Activated naive CD4-positive, alpha-beta T cell (primary cell): ENCODE results near the gene STIMATE.

ENCODE experiments used
- DNase-seq, 4 experiments: peaks; one replicate each; lab custom pipeline; 2025; lab: John Stamatoyannopoulos, UW

STIMATE gene

GRCh38 chr3:52893723-52894122 is 3.6 kb downstream of the STIMATE start:
- no peak for DNase-seq

GRCh38 chr3:52892625-52893311 is 4.6 kb downstream of the STIMATE start:
- DNase-seq: no peak

GRCh38 chr3:52892290-52892624 is 5.1 kb downstream of the STIMATE start:
- DNase-seq: no peak

DNA sequence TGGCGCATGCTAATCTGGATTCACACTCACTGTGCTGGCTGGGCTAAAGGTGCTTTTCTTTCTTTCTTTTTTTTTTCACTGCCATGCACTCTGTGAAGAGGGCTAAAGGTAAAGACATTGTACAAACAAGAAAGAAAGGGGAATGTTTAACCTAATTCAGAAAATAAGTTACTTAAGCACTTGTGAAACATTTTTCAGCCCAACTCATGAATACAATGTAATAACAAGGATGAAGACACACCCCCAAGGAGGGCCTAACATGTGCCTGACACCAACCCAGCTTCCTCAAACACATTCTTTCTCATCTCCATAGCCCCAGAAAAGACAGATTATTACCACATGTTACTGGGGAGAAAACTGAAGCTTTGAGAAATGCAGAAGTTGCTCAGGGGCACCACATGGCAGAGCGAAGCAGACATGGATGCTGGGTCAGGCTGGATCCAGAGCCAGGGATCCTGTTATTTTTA is 5.7 kb downstream of the STIMATE start:
- DNase-seq: no peak

DNA sequence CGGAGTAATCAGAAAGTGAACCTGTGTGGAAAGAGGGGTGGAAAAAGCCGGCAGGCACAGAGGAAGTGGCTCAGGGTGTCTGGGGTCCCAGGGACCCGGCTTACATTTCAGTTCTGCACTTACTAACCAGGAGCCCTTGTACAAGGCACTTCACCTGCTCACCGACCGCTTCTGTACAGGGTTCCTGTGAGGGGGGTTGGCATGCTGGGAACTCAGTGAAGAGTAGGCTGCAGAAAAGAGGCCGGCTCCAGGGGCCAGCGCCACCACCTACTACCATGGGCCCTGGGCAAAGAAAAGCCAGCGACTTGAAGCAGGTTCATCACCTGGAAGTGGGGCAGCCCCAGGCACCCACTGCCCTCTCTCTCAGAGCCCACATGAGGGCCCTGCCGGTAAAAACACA is 6.2 kb downstream of the STIMATE start:
- DNase-seq: no peak

DNA sequence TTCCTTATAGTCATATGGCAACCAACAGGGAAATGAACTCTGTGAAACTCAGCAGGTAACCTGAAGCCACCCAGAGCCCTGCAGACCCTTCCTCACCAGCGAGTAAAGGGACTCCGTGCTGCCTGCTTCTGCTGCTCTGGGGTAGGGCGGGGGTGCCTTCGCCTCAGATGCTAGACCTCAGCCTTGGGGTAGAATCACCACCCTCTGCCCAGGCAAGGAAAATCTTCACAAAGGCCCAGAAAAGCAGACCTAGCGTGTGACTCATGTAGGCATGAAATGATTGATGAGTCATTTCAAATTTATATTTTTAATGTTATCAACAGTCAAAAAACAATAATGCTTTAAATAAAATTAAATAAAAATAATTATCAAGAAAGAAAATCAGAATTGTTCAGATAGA is 6.6 kb downstream of the STIMATE start:
- no peak for DNase-seq

GRCh38 chr3:52889901-52890300 is 7.4 kb downstream of the STIMATE start:
- no peak for DNase-seq

DNA sequence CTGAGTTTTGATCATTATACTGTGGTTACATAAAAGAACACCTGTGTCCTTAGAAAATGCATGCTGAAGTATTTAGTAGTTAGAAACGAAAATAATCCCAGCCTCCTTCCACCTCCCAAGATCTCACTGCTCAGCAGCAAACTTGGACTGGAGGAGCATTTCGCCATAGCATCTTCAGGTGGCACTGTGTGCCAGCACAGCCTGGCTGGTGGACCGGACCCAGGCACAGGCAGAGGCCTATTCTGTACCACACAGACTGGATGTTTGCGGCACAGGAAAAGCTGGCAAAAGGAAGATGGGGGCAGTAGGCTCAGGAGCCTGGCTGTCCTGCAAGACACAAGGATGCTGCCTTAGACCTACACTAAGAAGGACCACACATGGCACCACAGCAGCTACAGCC is 10.2 kb downstream of the STIMATE start:
- no peak for DNase-seq

- no peak for DNase-seq
Observed at GRCh38 chr3:52886049-52886730, 11.2 kb downstream of the STIMATE start.

DNA sequence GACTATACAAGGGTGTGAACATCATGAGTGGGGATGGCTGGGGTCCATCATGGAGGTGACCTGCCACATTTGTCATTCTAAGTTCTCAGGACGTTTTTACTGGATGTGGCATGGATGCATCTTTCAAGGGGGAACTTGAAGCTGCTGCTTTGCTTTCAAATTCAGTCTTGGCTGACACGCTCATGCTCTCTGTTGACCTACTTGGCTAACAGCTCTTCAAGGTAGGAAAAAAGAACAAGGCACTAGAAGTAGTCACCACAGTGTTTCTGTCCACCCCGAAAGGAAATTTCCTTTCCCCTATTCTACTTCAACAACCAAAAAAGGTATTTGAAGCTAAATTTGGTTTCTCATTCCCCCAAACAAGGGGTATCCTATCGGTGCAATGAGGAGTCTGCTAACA is 15.0 kb downstream of the STIMATE start:
- no peak for DNase-seq

- no peak for DNase-seq
Observed at GRCh38 chr3:52881871-52882270, 15.5 kb downstream of the STIMATE start.

DNA sequence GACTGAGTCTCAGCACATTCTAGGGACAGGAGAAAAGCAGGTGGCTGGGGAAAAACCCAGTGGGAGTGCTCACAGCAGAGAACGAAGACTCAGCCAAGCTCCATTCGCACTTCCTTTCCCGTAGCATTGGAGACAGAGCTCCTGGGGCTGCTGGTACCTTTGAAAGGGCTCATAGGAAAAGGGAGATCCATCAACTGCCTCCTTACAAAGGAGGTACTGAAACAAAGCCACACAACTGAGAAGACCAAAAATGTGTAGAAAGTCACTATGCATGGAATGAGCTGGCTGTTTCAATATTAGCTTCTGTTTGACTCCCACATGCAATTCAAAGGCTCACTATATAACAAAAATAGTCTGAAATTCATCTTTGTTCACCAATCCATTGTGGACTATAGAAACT is 16.9 kb downstream of the STIMATE start:
- DNase-seq: no peak

GRCh38 chr3:52880047-52880446 is 17.3 kb downstream of the STIMATE start:
- no peak for DNase-seq

DNA sequence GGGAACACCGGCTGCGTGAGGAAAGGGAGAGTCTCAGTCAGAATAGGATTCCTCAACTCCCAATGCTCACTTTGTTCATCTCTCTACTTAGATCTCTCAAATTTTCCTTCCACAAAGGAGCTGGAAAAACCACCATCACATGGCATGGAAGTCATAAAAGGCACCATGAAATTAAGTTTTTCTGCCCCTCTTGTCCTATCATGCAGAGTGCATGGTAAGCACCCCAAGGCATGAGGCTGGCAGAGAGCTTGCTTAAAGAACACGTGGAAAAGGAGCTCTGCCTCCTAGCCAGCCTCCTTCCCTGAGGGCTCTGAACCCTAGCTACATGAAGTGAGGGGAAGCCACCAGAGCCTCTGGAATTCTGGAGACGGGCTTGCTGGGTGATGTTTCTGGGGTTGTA is 17.8 kb downstream of the STIMATE start:
- no peak for DNase-seq

DNA sequence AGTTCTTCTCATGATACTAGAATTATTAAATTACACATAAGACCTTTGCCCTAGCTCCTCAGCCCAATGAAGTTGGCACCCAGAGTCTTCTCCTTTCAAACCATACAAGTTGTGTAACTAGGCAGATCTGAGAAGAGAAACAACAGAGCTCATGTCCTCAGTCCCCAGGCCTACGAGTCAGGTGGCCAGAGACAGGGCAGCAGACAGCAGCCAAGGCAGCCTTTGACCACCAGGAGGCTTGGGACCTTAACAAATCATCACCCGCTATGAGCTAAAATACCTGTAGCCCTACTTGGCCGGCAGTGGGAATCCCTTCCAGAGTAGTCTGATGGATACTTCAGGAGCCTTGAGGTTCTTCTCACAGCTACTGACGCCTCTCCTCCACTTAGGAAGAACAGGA is 18.3 kb downstream of the STIMATE start:
- no peak for DNase-seq

DNA sequence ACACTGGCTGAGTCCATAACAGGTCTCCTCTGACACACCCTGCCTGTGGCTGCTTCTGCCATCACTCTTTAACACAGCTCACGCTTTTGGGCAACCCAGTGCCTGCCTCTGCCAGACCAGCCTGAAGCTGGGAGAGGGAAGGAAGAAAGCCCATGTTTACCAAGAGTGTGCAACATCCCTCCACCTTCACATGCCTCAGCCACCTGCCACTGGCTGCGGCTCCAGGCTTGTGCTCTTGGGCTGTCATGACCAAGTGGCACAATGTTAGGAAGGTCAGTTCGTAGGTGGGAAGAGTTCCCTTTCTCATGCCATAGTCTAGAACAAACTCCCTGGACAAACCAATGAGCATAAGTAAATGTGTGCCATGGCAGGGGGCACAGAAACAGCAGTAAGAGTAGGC is 20.3 kb downstream of the STIMATE start:
- DNase-seq: no peak

DNA sequence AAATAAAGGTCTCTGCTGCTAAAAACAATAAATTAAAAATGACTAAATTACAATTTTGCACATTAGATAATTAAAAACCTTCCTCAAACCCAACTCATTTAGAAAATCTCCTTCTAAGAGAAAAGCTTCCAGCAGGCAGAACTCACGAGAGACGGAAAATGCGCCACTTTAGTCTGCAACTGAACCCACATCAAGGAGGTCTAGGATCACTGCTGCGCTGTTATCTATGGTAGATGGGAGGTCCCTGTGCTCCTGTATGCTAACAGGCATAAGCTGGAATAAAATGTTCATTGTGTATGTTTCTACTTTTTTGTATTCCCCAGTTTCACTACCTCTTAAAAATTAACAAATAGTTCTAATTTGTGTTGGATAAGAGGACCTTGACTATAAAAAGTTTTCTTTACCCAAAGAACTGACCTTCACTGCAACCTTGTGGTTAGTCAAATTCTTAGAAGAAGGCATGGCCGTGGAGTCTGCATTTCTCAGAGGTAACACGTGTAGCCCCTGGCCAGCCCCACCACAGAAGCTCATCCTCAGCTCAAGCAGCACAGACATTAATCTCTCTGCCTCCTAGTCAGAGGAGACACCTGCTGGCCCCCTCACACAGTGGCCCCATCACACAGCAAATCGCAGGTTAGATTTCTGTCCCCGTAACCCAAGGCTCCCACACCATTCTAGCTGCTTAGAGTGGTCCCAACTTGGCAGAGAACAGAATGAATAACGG is 22.3 kb downstream of the STIMATE start:
- DNase-seq: no peak

GRCh38 chr3:52874160-52874701 is 23.1 kb downstream of the STIMATE start:
- no peak for DNase-seq

GRCh38 chr3:52873433-52874159 is 23.8 kb downstream of the STIMATE start:
- no peak for DNase-seq

- no peak for DNase-seq
Observed at GRCh38 chr3:52872245-52872644, 25.1 kb downstream of the STIMATE start.

GRCh38 chr3:52871761-52872160 is 25.6 kb downstream of the STIMATE start:
- no peak for DNase-seq

DNA sequence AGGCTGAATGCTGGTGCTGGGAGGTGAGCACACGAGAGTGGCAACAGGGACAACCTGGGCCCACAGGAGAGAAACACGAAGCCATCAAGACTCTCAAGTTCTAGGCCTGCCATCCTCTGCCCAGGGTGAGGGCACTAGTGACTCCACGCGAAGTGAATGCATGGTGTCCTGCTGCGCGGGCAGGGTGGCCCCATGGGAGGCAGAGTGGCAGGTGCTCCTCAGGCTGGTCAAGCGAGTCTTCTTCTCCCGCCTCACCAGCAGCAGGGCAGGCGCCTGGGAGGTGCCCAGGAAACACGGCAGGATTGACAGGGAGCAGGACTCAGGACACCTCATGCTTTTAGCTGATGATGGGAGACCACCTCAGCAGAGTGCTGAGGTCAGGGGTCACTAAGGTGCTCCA is 26.9 kb downstream of the STIMATE start:
- no peak for DNase-seq
